ENCODE results near the gene ING5.

ING5 gene

GRCh38 chr2:241764275-241765241 is 62.7 kb downstream of the ING5 start:
- H3K4me1 ChIP-seq (ENCODE audit: low read length): no peaks in the 10 kb centered on the region

GRCh38 chr2:241767464-241768250 is 65.8 kb downstream of the ING5 start:
- Histone ChIP-seq H3K79me2 (ENCODE audit: low read length) (no peaks in the 10 kb centered on the region), H3K27ac (ENCODE audit: low read length) (no peak overlapping the region), H3K4me2 (ENCODE audit: low read length) (no peak overlapping the region), H2AFZ (ENCODE audit: low read depth, low read length) (no peak overlapping the region), H4K20me1 (ENCODE audit: insufficient read depth, low read length) (no peaks in the 10 kb centered on the region), H3K27me3 (ENCODE audit: low read depth, low read length) (no peaks in the 10 kb centered on the region), H3K4me3 (ENCODE audit: low read length) (no peak overlapping the region), H3K36me3 (replicated peaks; ENCODE audit: low read depth, low read length) (no peaks in the 10 kb centered on the region), H3K9me3 (ENCODE audit: insufficient read depth, low read length) (no peaks in the 10 kb centered on the region), H3K4me1 (ENCODE audit: low read length) (peaks cover 14% of the 10 kb centered on the region), H3K9ac (ENCODE audit: low read length) (no peak overlapping the region)
- TF ChIP-seq EZH2phosphoT487 (IDR thresholded peaks at IDR 0.05; ENCODE audit: low read depth) (no peak), CTCF (IDR thresholded peaks at IDR 0.05; ENCODE audit: low read depth, low read length) (no peak)

More at GRCh38 chr2:241764275-241765241, 62.7 kb downstream of the ING5 start:
- H3K36me3 ChIP-seq (replicated peaks; ENCODE audit: low read depth, low read length): peaks cover 13% of the 10 kb centered on the region
- H3K27ac ChIP-seq (ENCODE audit: low read length): no peak overlapping the region
- H4K20me1 ChIP-seq (ENCODE audit: insufficient read depth, low read length): no peaks in the 10 kb centered on the region
- H3K27me3 ChIP-seq (ENCODE audit: low read depth, low read length): no peaks in the 10 kb centered on the region
- H3K4me2 ChIP-seq (ENCODE audit: low read length): no peak overlapping the region
- H3K4me3 ChIP-seq (ENCODE audit: low read length): no peak overlapping the region
- H2AFZ ChIP-seq (ENCODE audit: low read depth, low read length): no peak overlapping the region
- no peaks in the 10 kb centered on the region for H3K79me2 ChIP-seq (ENCODE audit: low read length)
- TF ChIP-seq CTCF (IDR thresholded peaks at IDR 0.05; ENCODE audit: low read depth, low read length) (no peak), EZH2phosphoT487 (IDR thresholded peaks at IDR 0.05; ENCODE audit: low read depth) (no peak)
- H3K9me3 ChIP-seq (ENCODE audit: insufficient read depth, low read length): no peaks in the 10 kb centered on the region
- H3K9ac ChIP-seq (ENCODE audit: low read length): no peak overlapping the region

- H3K27me3 ChIP-seq (ENCODE audit: low read depth, low read length): no peaks in the 10 kb centered on the region
- H3K36me3 ChIP-seq (replicated peaks; ENCODE audit: low read depth, low read length): no peaks in the 10 kb centered on the region
- no peak for TF ChIP-seq CTCF (IDR thresholded peaks at IDR 0.05; ENCODE audit: low read depth, low read length)
- H3K27ac ChIP-seq (ENCODE audit: low read length): no peak overlapping the region
- H3K4me2 ChIP-seq (ENCODE audit: low read length): no peak overlapping the region
- H2AFZ ChIP-seq (ENCODE audit: low read depth, low read length): no peak overlapping the region
- H3K4me1 ChIP-seq (ENCODE audit: low read length): peaks cover 17% of the 10 kb centered on the region
- H3K79me2 ChIP-seq (ENCODE audit: low read length): no peaks in the 10 kb centered on the region
- H3K9me3 ChIP-seq (ENCODE audit: insufficient read depth, low read length): no peaks in the 10 kb centered on the region
- no peaks in the 10 kb centered on the region for H4K20me1 ChIP-seq (ENCODE audit: insufficient read depth, low read length)
- H3K4me3 ChIP-seq (ENCODE audit: low read length): no peak overlapping the region
- H3K9ac ChIP-seq (ENCODE audit: low read length): no peak overlapping the region
Measured at GRCh38 chr2:241768251-241768711, 66.4 kb downstream of the ING5 start.

GRCh38 chr2:241768850-241769249 is 67.0 kb downstream of the ING5 start:
- no peak overlapping the region for H3K27ac ChIP-seq (ENCODE audit: low read length)
- H3K4me3 ChIP-seq (ENCODE audit: low read length): no peak overlapping the region
- no peaks in the 10 kb centered on the region for H3K27me3 ChIP-seq (ENCODE audit: low read depth, low read length)
- H3K4me2 ChIP-seq (ENCODE audit: low read length): no peak overlapping the region
- H3K9ac ChIP-seq (ENCODE audit: low read length): no peak overlapping the region
- H3K4me1 ChIP-seq (ENCODE audit: low read length): peaks cover 17% of the 10 kb centered on the region
- TF ChIP-seq CTCF (IDR thresholded peaks at IDR 0.05; ENCODE audit: low read depth, low read length) (no peak), EZH2phosphoT487 (IDR thresholded peaks at IDR 0.05; ENCODE audit: low read depth) (no peak)
- no peak overlapping the region for H2AFZ ChIP-seq (ENCODE audit: low read depth, low read length)
- no peaks in the 10 kb centered on the region for H3K79me2 ChIP-seq (ENCODE audit: low read length)
- H3K36me3 ChIP-seq (replicated peaks; ENCODE audit: low read depth, low read length): no peaks in the 10 kb centered on the region
- no peaks in the 10 kb centered on the region for H4K20me1 ChIP-seq (ENCODE audit: insufficient read depth, low read length)
- H3K9me3 ChIP-seq (ENCODE audit: insufficient read depth, low read length): no peaks in the 10 kb centered on the region

Measured in OCI-LY3 (cell line).